Loucy (cell line): ENCODE results near the gene FOXA2.

ENCODE experiments used
- H2AFZ ChIP-seq: fragments of 200-600 bp; sonication (generic); 2 replicates; pipeline ENCODE4 v1.6.0; 2016; ENCODE audit warnings: antibody characterized with exemption, mild to moderate bottlenecking, low read length, moderate library complexity
- H3F3A ChIP-seq: fragments of 200-600 bp; 2 replicates; pipeline ENCODE4 v1.6.0; 2016; ENCODE audit warnings: antibody characterized with exemption, low read depth, mild to moderate bottlenecking
- H3K27me3 ChIP-seq: fragments of 200-600 bp; sonication (generic); 2 replicates; pipeline ENCODE4 v1.6.1; 2014; ENCODE audit warnings: low read length, mild to moderate bottlenecking; ENCODE audit not compliant: insufficient read depth, poor library complexity, severe bottlenecking
- H3K36me3 ChIP-seq: fragments of 200-600 bp; sonication (generic); 2 replicates; pipeline ENCODE4 v1.6.1; 2016; ENCODE audit warnings: low read length; ENCODE audit not compliant: insufficient read depth
- H3K4me1 ChIP-seq: fragments of 200-600 bp; sonication (generic); 2 replicates; pipeline ENCODE4 v1.5.1; 2014; ENCODE audit warnings: low read length, mild to moderate bottlenecking; ENCODE audit not compliant: insufficient read depth, poor library complexity, severe bottlenecking
- H3K4me2 ChIP-seq: fragments of 200-600 bp; sonication (generic); 2 replicates; pipeline ENCODE4 v1.6.0; 2014; ENCODE audit warnings: antibody characterized with exemption, low read length, low read depth, mild to moderate bottlenecking; ENCODE audit not compliant: poor library complexity, severe bottlenecking
- H3K4me3 ChIP-seq: fragments of 200-600 bp; sonication (generic); 2 replicates; pipeline ENCODE4 v1.5.1; 2014; ENCODE audit warnings: low read length, mild to moderate bottlenecking, mixed read lengths; ENCODE audit not compliant: poor library complexity, severe bottlenecking
- H3K79me2 ChIP-seq: fragments of 200-600 bp; sonication (generic); 2 replicates; pipeline ENCODE4 v1.6.1; 2014; ENCODE audit warnings: low read length; ENCODE audit not compliant: insufficient read depth
- H3K9ac ChIP-seq: fragments of 200-600 bp; sonication (generic); 2 replicates; pipeline ENCODE4 v1.6.0; 2014; ENCODE audit warnings: mild to moderate bottlenecking, low read depth, low read length, moderate library complexity; ENCODE audit not compliant: poor library complexity, severe bottlenecking
- H3K9me2 ChIP-seq: fragments of 200-600 bp; sonication (generic); replicated peaks from 2 replicates; pipeline ENCODE4 v1.6.1; 2016; ENCODE audit warnings: low read depth, low read length, mixed read lengths
- H3K9me3 ChIP-seq: fragments of 200-600 bp; sonication (generic); 2 replicates; pipeline ENCODE4 v1.6.1; 2014; ENCODE audit warnings: mild to moderate bottlenecking, antibody characterized with exemption, low read length, low read depth; ENCODE audit not compliant: insufficient read depth
- H4K20me1 ChIP-seq: fragments of 200-600 bp; sonication (generic); 2 replicates; pipeline ENCODE4 v1.6.0; 2014; ENCODE audit warnings: antibody characterized with exemption, low read length, mild to moderate bottlenecking; ENCODE audit not compliant: insufficient read depth, poor library complexity, severe bottlenecking
- CTCF ChIP-seq: fragments of 200-600 bp; sonication (generic); conservative IDR thresholded peaks from 2 replicates; pipeline ENCODE4 v1.5.1; 2014; ENCODE audit warnings: mild to moderate bottlenecking, antibody characterized with exemption, low read length
- EZH2phosphoT487 ChIP-seq: fragments of 200-600 bp; IDR thresholded peaks from 2 replicates; pipeline ENCODE4 v1.6.1; 2018; ENCODE audit warnings: antibody characterized with exemption, mild to moderate bottlenecking, moderate library complexity, borderline replicate concordance

The FOXA2 gene

GRCh38 chr20:22578221-22579118, 5.9 kb downstream of the FOXA2 start:
- no peak overlapping the region for H3K9ac ChIP-seq
- TF ChIP-seq CTCF = no peak
- no peak for TF ChIP-seq EZH2phosphoT487
- H4K20me1 ChIP-seq = no peaks in the 10 kb centered on the region
- no peak overlapping the region for H2AFZ ChIP-seq
- no peaks in the 10 kb centered on the region for H3K9me2 ChIP-seq
- no peak overlapping the region for H3K4me2 ChIP-seq
- H3K27me3 ChIP-seq = no peaks in the 10 kb centered on the region
- no peaks in the 10 kb centered on the region for H3K79me2 ChIP-seq
- H3K36me3 ChIP-seq = no peaks in the 10 kb centered on the region
- H3F3A ChIP-seq = no peaks in the 10 kb centered on the region
- H3K9me3 ChIP-seq = no peaks in the 10 kb centered on the region
- H3K4me1 ChIP-seq = no peaks in the 10 kb centered on the region
- H3K4me3 ChIP-seq = no peak overlapping the region

DNA sequence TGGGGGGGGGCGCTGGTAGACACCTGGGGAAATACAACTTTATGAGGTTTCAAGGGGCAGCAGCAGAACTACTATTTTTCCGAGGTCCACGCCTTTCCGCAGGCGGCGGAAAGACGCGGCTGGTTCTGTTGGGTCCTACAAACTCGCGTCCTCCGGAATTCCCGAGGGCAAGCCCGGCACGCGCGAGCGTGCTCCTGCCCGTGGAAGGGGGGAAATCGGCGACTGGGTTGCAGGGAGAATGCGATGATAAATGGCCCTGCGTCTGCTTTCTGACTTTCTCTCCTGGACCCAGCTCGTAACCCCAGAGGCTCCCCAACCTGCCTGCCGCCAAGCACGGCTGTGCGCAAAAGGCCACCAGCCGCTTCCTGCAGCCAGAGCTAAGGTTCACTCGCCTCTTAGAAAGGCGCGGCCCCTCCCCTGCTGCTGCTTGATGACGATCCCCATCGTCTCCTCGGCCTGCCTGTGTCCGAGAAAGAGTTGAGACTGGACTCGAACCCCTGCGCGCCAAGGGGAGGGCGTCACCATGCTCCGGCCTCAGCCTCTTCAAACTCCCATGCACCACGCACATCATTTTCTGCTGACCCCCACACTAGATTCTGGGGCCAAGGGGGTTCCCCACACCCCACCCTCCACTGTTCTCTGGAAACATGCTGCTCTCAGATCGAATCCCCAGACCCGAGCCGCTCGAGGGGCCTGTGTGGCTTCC, 6.7 kb downstream of the FOXA2 start:
- no peak overlapping the region for H3K9ac ChIP-seq
- H3K4me3 ChIP-seq = no peak overlapping the region

More for the DNA sequence above, 6.7 kb downstream of the FOXA2 start:
- no peaks in the 10 kb centered on the region for H3K9me3 ChIP-seq
- H3K4me1 ChIP-seq = no peaks in the 10 kb centered on the region
- H2AFZ ChIP-seq = no peak overlapping the region
- no peaks in the 10 kb centered on the region for H3K36me3 ChIP-seq
- H3F3A ChIP-seq = no peaks in the 10 kb centered on the region
- no peak overlapping the region for H3K4me2 ChIP-seq
- H3K79me2 ChIP-seq = no peaks in the 10 kb centered on the region
- no peaks in the 10 kb centered on the region for H3K27me3 ChIP-seq
- TF ChIP-seq CTCF (no peak), EZH2phosphoT487 (no peak)
- no peaks in the 10 kb centered on the region for H4K20me1 ChIP-seq
- H3K9me2 ChIP-seq = no peaks in the 10 kb centered on the region
